ENCODE results near the gene SFXN5.
"Not testable (repeated sequence)": the region's sequence is repeated elsewhere in the genome, so short reads cannot be mapped to it uniquely, and the experiment has no call there.

Gene SFXN5

GRCh38 chr2:73071360-73072128 lies at the start of gene SFXN5:
TSS of gene SFXN5 (minus strand) at chr2:73071712. CDS start at chr2:73071705, 7 bp downstream.
- peak; percentile 94 for DNase-seq

DNA sequence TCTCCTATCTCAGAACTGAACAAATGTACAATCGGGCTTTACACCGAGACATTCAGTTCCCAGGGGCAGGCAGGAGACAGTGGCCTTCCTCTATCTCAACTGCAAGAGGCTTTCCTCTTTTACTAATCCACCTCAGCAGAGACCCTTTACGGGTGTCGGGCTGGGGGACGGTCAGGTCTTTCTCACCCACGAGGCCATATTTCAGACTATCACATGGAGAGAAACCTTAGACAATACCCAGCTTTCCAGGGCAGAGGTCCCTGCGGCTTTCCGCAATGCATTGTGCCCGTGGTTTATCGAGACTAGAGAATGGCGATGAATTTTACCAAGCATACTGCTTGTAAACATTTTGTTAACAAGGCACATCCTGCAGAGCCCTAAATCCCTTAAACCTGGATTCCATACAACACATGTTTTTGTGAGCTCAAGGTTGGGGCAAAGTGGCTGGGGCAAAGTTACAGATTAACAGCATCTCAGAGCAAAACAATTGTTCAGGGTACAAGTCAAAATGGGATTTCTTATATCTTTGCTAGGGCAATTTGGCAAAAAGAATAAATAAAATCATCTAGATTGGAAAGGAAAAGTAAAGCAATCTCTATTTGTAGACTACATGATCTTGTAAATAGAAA lies 48.2 kb upstream of the SFXN5 start:
- not testable (repeated sequence) for DNase-seq

DNA sequence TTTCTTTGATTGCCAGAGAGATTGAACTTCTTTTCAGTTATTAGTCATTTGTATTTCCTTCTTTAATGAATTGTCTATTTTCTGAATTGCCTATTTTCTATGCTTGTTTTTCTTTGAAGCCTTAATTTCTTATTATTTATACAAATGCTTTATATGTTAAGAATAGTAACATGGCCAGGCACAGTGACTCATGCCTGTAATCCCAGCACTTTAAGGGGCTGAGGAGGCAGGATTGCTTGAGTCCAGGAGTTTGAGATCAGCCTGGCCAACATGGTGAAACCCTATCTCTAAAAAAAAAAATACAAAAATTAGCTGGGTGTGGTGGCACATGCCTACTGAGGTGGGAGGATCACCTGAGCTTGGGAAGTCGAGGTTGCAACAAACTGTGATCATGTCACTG lies 45.9 kb upstream of the SFXN5 start:
- DNase-seq, result no peak

- no peak for DNase-seq
Measured at GRCh38 chr2:73116182-73116960, 44.9 kb upstream of the SFXN5 start.

GRCh38 chr2:73114273-73114867 lies 42.9 kb upstream of the SFXN5 start:
- no peak for DNase-seq

DNA sequence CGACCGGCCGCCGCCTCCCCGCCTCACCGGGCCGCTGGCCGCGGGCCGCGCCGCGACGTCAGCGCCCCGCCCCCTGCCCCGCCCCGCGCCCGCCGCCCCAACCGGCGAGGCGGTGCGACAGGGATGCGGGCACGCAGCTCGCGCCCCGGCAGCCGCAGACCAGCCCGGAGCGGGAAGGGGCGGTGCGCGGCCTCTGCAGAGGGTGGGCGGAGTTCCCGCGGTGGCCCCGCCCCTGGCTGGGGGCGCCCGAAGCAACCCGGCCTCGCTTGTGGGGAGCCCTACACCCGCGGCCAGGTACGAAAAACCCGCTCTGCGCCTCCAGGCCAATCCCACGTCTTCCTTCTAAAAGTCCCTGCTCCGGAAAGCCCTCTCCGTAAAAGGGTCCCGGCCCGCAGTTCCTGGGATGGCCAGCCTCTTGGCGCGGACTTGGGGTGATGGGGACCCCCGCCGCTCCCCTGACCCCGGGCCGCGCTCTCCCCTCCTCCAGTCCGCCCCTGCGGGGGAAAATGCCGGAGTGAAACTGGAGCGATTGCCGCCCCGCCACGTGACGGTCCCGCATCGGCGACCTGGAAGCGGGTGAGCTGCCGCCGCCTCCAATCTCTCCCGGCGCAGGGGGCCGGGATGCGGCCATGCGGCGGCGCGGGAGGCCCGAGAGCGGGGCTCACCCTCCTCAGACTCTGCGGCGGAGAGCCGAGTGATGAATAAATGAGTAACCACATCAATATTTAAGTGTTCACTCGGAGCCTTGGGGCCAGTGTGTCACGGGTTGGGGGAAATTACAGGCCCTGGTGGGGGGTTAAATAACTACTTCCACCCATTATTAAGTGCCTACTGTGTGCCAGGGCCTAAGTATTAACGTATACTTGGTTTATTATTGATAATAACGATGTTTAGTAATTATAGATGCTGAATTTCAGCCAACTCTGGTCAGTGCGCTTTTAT lies 41.7 kb upstream of the SFXN5 start, which contains the start of gene RAB11FIP5:
Gene RAB11FIP5, minus strand, starts transcription at position 36 of the 942 bp plus-strand sequence. CDS start 171 bp downstream, outside the sequence.
- peak; percentile 77 for DNase-seq

DNA sequence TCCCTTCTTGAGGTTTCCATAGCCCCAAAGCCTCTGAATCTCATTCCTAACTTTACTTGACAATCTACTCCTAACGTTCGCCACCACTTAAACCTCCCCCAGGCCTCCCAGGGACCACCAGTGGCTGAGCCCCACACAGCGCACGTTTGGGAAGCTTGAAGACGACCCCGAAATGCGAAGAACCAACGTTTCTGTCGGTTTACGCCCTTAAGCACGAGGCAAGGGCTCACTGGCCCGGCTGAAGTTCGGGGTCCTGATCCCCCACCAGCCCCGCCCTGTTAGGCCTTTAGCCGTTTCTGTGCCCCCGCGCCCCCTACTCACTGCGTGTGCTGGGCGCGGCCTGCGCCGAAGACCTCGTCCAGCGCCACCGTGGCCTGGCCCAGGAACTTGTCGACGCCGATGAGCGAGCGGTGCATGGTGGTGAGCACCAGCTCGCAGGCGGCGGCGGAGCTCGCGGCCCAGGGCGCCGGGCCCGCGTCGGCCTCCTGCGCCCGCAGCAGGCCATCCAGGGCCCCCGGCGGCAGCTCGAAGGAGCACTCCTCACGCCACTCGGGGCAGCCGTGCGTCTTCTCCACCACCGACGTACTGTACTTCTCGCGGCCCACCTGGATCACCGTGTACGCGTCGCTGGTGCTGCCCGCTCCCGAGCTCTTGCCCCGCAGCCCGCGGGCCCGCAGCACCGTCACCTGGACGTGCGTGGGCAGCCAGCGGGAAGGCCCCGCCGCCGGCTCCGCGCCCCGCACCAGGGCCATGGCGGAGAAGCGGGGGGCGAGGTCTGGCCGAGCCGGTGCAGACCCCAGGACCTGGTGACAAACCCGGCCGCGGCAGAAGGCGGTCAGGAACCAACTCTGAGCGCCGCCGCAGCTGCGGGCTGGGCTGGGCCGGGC lies 40.8 kb upstream of the SFXN5 start:
- no peak for DNase-seq

GRCh38 chr2:73111073-73112025 lies 39.8 kb upstream of the SFXN5 start:
- no peak for DNase-seq

GRCh38 chr2:73110168-73111072 lies 38.9 kb upstream of the SFXN5 start:
- no peak for DNase-seq

- DNase-seq, result no peak
Measured at GRCh38 chr2:73109431-73110167, 38.1 kb upstream of the SFXN5 start.

- peak; percentile 14 for DNase-seq
Measured at GRCh38 chr2:73107211-73107926, 35.9 kb upstream of the SFXN5 start.

DNA sequence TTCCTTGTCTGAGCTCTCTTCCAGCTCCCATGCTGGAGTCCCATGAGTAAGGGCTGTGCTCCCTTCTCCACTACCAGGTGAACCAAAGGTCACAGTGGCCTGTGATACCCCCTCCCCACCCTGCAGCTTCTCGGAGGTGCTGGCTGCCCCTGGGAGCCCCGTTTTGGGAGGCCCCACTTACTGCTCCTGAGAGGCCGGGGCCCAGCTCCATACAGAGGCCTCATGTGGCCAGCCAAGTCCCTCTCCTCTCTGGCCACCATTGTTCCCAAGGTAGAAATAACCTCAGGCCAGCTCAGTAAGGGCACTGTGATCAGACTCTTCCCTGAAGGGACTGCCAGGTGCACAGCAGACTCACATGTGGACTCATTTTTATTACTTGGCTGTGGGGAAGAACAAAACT lies 35.3 kb upstream of the SFXN5 start:
- no peak for DNase-seq

DNA sequence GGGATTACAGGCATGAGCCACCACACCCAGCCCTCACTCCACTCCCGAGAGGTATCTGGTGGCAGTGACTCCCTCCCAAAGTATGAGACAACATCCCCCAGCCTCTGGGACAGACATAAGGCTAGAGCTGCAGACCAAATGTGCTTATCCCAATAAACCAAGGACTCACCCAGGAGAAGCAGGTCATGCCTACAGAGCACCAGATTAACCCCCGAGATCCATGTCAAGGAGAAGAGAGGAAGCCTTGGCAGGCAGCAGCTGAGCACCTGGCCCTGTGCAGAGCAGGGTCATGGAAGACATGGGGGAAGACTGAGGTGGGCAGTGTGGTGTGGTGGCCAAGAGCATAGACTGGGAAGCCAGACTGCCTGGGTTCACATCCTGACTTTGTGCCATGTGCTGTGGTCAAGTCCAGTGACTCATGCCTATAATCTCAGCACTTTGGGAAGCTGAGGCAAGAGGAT lies 34.0 kb upstream of the SFXN5 start:
- DNase-seq, result no peak

DNA sequence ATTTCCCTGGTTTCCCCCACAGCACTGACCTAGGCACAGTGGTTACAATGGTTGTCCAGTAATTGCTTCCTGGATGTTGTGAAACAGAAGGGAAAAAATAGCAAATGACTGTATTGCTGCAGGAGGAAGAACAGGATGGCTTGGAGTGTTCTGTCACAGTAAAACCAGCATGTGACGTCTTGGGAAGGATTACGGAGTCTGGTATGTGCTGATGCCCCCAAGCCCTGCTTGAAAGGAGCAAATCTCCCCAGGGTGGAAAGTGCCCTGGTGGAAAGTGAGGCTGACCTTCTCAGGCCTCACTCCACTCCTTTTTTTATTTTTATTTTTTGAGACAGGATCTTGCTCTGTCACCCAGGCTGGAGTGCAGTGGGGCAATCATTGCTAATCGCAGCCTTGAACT lies 33.4 kb upstream of the SFXN5 start:
- no peak for DNase-seq

- no peak for DNase-seq
Measured at GRCh38 chr2:73103018-73103542, 31.6 kb upstream of the SFXN5 start.

- DNase-seq, result no peak
Measured at GRCh38 chr2:73101626-73102256, 30.2 kb upstream of the SFXN5 start.

Measured in CD4-positive, alpha-beta T cell treated with Interleukin-4 for 4 hours (primary cell).